HepG2 (cell line): ENCODE results near the gene ENG. TPM values are rescaled to one million over a fixed set of nuclear protein-coding genes. Genes with fewer than 3 reads are reported as not detected.

Experiments used
- ARID2 ChIP-seq: sonication (generic); formaldehyde crosslinking; IDR thresholded peaks from 2 replicates; pipeline ENCODE4 v1.8.1; 2022; ENCODE audit warnings: mild to moderate bottlenecking, missing genetic modification reagents, borderline replicate concordance
- KAT7 ChIP-seq: IDR thresholded peaks from 2 replicates; pipeline ENCODE4 v1.6.1; 2018; ENCODE audit warnings: borderline replicate concordance, missing compliant biosample characterization
- KMT2B ChIP-seq: IDR thresholded peaks from 2 replicates; pipeline ENCODE4 v1.6.1; 2016; ENCODE audit warnings: missing genetic modification reagents, missing compliant biosample characterization
- MIXL1 ChIP-seq: IDR thresholded peaks from 2 replicates; pipeline ENCODE4 v1.6.1; 2016
- SMYD3 ChIP-seq: sonication (generic); formaldehyde crosslinking; IDR thresholded peaks from 2 replicates; pipeline ENCODE4 v1.8.1; 2023; ENCODE audit warnings: mild to moderate bottlenecking, missing genetic modification reagents
- SP5 ChIP-seq: IDR thresholded peaks from 2 replicates; pipeline ENCODE4 v1.6.1; 2016; ENCODE audit warnings: low read depth, borderline replicate concordance
- ZNF468 ChIP-seq: sonication (generic); formaldehyde crosslinking; IDR thresholded peaks from 2 replicates; pipeline ENCODE4 v1.8.0; 2022; ENCODE audit warnings: mild to moderate bottlenecking, moderate library complexity, missing genetic modification reagents
- ZNF652 ChIP-seq: IDR thresholded peaks from 2 replicates; pipeline ENCODE4 v1.6.1; 2016; ENCODE audit warnings: low read depth, borderline replicate concordance
- ZNF777 ChIP-seq: sonication (generic); formaldehyde crosslinking; IDR thresholded peaks from 2 replicates; pipeline ENCODE4 v1.4.0; 2020; ENCODE audit warnings: missing genetic modification reagents
- ZNF839 ChIP-seq: sonication (generic); formaldehyde crosslinking; IDR thresholded peaks from 2 replicates; pipeline ENCODE4 v1.4.0; 2020; ENCODE audit warnings: missing genetic modification reagents, mild to moderate bottlenecking, borderline replicate concordance
- polyA plus RNA-seq, 8 experiments: library from polyadenylated mRNA; depleted of rRNA in 3 of 8; stranded (reverse) in 7 of 8; unstranded in 1 of 8; fragments of >200 nt; fragmentation: Illumina TruSeq in 4 of 8; extraction: Trizol in 4 of 8; gene quantifications; 2 replicates each; pipeline versions ENCODE4 v1.2.1 to v1.2.3, GENCODE V29; 2011 to 2016; ENCODE audit warnings: low read depth in 4 of 8, missing spikeins in 1 of 8, mixed read lengths in 1 of 8; ENCODE audit not compliant: insufficient read depth in 1 of 8
- total RNA-seq, 5 experiments: library from RNA; depleted of rRNA; stranded (reverse); fragments of >200 nt; fragmentation: Illumina TruSeq; extraction: Trizol; gene quantifications; 2 replicates each; pipeline ENCODE4 v1.2.3, GENCODE V29; 2016; ENCODE audit warnings: low read depth in 1 of 5
- TF ChIP-seq, protein P1 (sequence below): sonication (generic); formaldehyde crosslinking; IDR thresholded peaks from 2 replicates; pipeline ENCODE4 v1.4.0; 2020; ENCODE audit warnings: missing genetic modification reagents
- TF ChIP-seq, protein P2 (sequence below): sonication (generic); formaldehyde crosslinking; IDR thresholded peaks from 2 replicates; pipeline ENCODE4 v1.8.1; 2023; ENCODE audit warnings: mild to moderate bottlenecking, inconsistent platforms, moderate library complexity, missing genetic modification reagents, borderline replicate concordance
- TF ChIP-seq, protein P3 (sequence below): sonication (generic); formaldehyde crosslinking; IDR thresholded peaks from 2 replicates; pipeline ENCODE4 v1.4.0; 2020; ENCODE audit warnings: mild to moderate bottlenecking, missing genetic modification reagents
- TF ChIP-seq, protein P4 (sequence below): sonication (generic); formaldehyde crosslinking; IDR thresholded peaks from 2 replicates; pipeline ENCODE4 v1.4.0; 2020; ENCODE audit warnings: missing genetic modification reagents
- TF ChIP-seq, protein P5 (sequence below): sonication (generic); formaldehyde crosslinking; IDR thresholded peaks from 2 replicates; pipeline ENCODE4 v1.5.0; 2020; ENCODE audit warnings: mild to moderate bottlenecking, missing genetic modification reagents, borderline replicate concordance
- TF ChIP-seq, protein P6 (sequence below): sonication (generic); formaldehyde crosslinking; conservative IDR thresholded peaks from 2 replicates; pipeline ENCODE4 v1.4.0; 2020; ENCODE audit warnings: mild to moderate bottlenecking, missing genetic modification reagents, moderate library complexity

ENG gene
- total and polyA plus RNA-seq, 2 of the 13 experiments (the other 11 are each of a cell fraction or from before 2014, with no cell fraction given), result 0.02 to 1.1 TPM

DNA sequence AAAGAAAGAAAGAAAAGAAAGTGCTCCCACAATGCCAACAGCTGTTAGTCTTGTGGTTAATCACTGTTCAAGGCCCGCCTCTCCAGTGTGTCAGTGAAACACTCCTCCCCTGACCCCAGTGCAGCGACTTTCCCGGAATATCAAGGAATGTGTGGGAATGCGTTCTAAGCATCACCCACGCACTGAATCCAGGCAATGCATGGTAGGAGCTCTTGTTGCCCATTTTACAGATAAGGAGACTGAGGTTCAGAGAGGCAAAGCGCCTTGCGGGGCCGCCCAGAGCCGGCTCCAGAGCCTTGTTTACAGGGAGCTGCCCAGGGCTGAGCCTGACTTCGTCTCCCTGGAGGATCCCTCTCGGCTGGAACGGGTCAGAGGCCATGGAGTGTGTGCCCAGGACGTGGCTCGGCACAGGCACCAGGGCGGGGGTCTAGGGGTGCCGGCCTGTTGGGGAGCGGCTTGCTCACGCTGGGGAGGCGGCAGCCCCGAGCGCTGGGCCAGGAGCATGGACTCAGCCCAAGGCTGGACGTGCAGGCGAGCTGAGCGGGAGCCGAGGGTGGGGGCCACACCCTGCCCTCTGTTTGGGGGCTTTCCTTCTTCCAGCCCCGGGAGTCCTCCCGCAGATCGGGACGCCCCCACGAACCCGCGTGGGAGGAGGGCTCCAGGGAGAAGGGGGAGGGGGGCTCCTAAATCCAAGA lies 44.1 kb upstream of the ENG start (continued):
- TF ChIP-seq, protein P1, sequence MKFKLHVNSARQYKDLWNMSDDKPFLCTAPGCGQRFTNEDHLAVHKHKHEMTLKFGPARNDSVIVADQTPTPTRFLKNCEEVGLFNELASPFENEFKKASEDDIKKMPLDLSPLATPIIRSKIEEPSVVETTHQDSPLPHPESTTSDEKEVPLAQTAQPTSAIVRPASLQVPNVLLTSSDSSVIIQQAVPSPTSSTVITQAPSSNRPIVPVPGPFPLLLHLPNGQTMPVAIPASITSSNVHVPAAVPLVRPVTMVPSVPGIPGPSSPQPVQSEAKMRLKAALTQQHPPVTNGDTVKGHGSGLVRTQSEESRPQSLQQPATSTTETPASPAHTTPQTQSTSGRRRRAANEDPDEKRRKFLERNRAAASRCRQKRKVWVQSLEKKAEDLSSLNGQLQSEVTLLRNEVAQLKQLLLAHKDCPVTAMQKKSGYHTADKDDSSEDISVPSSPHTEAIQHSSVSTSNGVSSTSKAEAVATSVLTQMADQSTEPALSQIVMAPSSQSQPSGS, result no peak
- TF ChIP-seq KAT7 (CRISPR knock-in tag) (no peak), ZNF652 (CRISPR knock-in tag) (no peak), SP5 (no peak), ZNF468 (no peak), ZNF777 (peak; percentile 49; the same call in 1 of the 2 replicates), ARID2 (CRISPR knock-in tag) (no peak), ZNF839 (no peak; the same call in 1 of the 2 replicates), MIXL1 (0 out of 2 replicates have a peak, but pooled peaks have one; percentile 10), KMT2B (no peak), SMYD3 (CRISPR knock-in tag) (no peak)
- TF ChIP-seq, protein P2, sequence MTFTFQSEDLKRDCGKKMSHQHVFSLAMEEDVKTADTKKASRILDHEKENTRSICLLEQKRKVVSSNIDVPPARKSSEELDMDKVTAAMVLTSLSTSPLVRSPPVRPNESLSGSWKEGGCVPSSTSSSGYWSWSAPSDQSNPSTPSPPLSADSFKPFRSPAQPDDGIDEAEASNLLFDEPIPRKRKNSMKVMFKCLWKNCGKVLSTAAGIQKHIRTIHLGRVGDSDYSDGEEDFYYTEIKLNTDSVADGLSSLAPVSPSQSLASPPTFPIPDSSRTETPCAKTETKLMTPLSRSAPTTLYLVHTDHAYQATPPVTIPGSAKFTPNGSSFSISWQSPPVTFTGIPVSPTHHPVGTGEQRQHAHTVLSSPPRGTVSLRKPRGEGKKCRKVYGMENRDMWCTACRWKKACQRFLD, result no peak
- TF ChIP-seq, protein P3, sequence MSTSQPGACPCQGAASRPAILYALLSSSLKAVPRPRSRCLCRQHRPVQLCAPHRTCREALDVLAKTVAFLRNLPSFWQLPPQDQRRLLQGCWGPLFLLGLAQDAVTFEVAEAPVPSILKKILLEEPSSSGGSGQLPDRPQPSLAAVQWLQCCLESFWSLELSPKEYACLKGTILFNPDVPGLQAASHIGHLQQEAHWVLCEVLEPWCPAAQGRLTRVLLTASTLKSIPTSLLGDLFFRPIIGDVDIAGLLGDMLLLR (CRISPR knock-in tag), result no peak
- TF ChIP-seq, protein P4, sequence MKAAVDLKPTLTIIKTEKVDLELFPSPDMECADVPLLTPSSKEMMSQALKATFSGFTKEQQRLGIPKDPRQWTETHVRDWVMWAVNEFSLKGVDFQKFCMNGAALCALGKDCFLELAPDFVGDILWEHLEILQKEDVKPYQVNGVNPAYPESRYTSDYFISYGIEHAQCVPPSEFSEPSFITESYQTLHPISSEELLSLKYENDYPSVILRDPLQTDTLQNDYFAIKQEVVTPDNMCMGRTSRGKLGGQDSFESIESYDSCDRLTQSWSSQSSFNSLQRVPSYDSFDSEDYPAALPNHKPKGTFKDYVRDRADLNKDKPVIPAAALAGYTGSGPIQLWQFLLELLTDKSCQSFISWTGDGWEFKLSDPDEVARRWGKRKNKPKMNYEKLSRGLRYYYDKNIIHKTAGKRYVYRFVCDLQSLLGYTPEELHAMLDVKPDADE, result no peak
- TF ChIP-seq, protein P5, sequence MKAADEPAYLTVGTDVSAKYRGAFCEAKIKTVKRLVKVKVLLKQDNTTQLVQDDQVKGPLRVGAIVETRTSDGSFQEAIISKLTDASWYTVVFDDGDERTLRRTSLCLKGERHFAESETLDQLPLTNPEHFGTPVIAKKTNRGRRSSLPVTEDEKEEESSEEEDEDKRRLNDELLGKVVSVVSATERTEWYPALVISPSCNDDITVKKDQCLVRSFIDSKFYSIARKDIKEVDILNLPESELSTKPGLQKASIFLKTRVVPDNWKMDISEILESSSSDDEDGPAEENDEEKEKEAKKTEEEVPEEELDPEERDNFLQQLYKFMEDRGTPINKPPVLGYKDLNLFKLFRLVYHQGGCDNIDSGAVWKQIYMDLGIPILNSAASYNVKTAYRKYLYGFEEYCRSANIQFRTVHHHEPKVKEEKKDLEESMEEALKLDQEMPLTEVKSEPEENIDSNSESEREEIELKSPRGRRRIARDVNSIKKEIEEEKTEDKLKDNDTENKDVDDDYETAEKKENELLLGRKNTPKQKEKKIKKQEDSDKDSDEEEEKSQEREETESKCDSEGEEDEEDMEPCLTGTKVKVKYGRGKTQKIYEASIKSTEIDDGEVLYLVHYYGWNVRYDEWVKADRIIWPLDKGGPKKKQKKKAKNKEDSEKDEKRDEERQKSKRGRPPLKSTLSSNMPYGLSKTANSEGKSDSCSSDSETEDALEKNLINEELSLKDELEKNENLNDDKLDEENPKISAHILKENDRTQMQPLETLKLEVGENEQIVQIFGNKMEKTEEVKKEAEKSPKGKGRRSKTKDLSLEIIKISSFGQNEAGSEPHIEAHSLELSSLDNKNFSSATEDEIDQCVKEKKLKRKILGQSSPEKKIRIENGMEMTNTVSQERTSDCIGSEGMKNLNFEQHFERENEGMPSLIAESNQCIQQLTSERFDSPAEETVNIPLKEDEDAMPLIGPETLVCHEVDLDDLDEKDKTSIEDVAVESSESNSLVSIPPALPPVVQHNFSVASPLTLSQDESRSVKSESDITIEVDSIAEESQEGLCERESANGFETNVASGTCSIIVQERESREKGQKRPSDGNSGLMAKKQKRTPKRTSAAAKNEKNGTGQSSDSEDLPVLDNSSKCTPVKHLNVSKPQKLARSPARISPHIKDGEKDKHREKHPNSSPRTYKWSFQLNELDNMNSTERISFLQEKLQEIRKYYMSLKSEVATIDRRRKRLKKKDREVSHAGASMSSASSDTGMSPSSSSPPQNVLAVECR (CRISPR knock-in tag), result peak; percentile 73; the same call in 1 of the 2 replicates
- TF ChIP-seq, protein P6, sequence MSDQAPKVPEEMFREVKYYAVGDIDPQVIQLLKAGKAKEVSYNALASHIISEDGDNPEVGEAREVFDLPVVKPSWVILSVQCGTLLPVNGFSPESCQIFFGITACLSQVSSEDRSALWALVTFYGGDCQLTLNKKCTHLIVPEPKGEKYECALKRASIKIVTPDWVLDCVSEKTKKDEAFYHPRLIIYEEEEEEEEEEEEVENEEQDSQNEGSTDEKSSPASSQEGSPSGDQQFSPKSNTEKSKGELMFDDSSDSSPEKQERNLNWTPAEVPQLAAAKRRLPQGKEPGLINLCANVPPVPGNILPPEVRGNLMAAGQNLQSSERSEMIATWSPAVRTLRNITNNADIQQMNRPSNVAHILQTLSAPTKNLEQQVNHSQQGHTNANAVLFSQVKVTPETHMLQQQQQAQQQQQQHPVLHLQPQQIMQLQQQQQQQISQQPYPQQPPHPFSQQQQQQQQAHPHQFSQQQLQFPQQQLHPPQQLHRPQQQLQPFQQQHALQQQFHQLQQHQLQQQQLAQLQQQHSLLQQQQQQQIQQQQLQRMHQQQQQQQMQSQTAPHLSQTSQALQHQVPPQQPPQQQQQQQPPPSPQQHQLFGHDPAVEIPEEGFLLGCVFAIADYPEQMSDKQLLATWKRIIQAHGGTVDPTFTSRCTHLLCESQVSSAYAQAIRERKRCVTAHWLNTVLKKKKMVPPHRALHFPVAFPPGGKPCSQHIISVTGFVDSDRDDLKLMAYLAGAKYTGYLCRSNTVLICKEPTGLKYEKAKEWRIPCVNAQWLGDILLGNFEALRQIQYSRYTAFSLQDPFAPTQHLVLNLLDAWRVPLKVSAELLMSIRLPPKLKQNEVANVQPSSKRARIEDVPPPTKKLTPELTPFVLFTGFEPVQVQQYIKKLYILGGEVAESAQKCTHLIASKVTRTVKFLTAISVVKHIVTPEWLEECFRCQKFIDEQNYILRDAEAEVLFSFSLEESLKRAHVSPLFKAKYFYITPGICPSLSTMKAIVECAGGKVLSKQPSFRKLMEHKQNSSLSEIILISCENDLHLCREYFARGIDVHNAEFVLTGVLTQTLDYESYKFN (CRISPR knock-in tag), result 0 out of 2 replicates have a peak, but pooled peaks have one; percentile 25
